SK-N-SH (cell line): ENCODE data around the gene WDR64. TPM values are rescaled to one million over a fixed set of nuclear protein-coding genes. Genes with fewer than 3 reads are reported as not detected.

Experiments
- CTCF ChIA-PET: fragments of 300-600, 350-600 bp; formaldehyde crosslinking; extraction: SDS; loops from one replicate; lab custom pipeline; 2021; lab: Yijun Ruan, JAX
- POLR2A ChIA-PET: fragments of 350-600 bp; sonication (Branson Sonifier 250); formaldehyde crosslinking; extraction: SDS; loops from one replicate; lab custom pipeline; 2020; ENCODE audit warnings: antibody characterized with exemption, inconsistent platforms; lab: Yijun Ruan, JAX
- DNase-seq: peaks from one replicate; pipeline ENCODE4 v3.0.0; 2012
- H2AFZ ChIP-seq: fragments of 200-600 bp; sonication (generic); 2 replicates; pipeline ENCODE4 v1.8.1; 2016; ENCODE audit warnings: antibody characterized with exemption, mild to moderate bottlenecking, low read depth
- H3F3A ChIP-seq: fragments of 200-600 bp; sonication (generic); replicated peaks from 2 replicates; pipeline ENCODE3; 2016; ENCODE audit warnings: antibody characterized with exemption, mild to moderate bottlenecking; ENCODE audit not compliant: insufficient read depth
- H3K27ac ChIP-seq, 2 experiments: fragments of 200-500 bp in 1 of 2; fragments of 200-600 bp in 1 of 2; sonication (Bioruptor generic) in 1 of 2; sonication (generic), shearing (Covaris generic) in 1 of 2; 2 replicates each; pipeline versions ENCODE4 v1.5.1 to v1.6.1; 2014 to 2016; ENCODE audit warnings: low read depth in 2 of 2, inconsistent platforms in 1 of 2, low read length in 1 of 2, mild to moderate bottlenecking in 1 of 2, mixed read lengths in 1 of 2
- H3K27me3 ChIP-seq: fragments of 200-600 bp; sonication (generic), shearing (Covaris generic); 2 replicates; pipeline ENCODE4 v1.6.1; 2016; ENCODE audit warnings: mixed run types; ENCODE audit not compliant: insufficient read depth
- H3K36me3 ChIP-seq, 2 experiments: fragments of 200-500 bp in 1 of 2; fragments of 200-600 bp in 1 of 2; sonication (Bioruptor generic) in 1 of 2; sonication (generic) in 1 of 2; replicated peaks in 1 of 2; 2 replicates each; pipeline versions ENCODE3 to v1.5.1; 2014 to 2016; ENCODE audit warnings: low read length in 1 of 2, mild to moderate bottlenecking in 1 of 2; ENCODE audit not compliant: insufficient read depth in 2 of 2, control insufficient read depth in 1 of 2
- H3K4me1 ChIP-seq, 2 experiments: fragments of 200-500 bp in 1 of 2; fragments of 200-600 bp in 1 of 2; sonication (Bioruptor generic) in 1 of 2; sonication (generic), shearing (Covaris generic) in 1 of 2; 2 replicates each; pipeline versions ENCODE4 v1.5.1 to v1.6.1; 2014 to 2016; ENCODE audit warnings: low read depth in 1 of 2, low read length in 1 of 2, mixed run types in 1 of 2; ENCODE audit not compliant: insufficient read depth in 2 of 2, control insufficient read depth in 1 of 2
- H3K4me2 ChIP-seq: fragments of 200-600 bp; sonication (generic), shearing (Covaris generic); 2 replicates; pipeline ENCODE4 v1.6.1; 2017; ENCODE audit warnings: mixed run types
- H3K4me3 ChIP-seq, 2 experiments: fragments of 200-500 bp in 1 of 2; fragments of 200-600 bp in 1 of 2; sonication (Bioruptor generic) in 1 of 2; sonication (generic), shearing (Covaris generic) in 1 of 2; 2 replicates each; pipeline versions ENCODE4 v1.5.1 to v1.8.1; 2014 to 2016; ENCODE audit warnings: low read depth in 2 of 2, inconsistent platforms in 1 of 2, low read length in 1 of 2, mild to moderate bottlenecking in 1 of 2, mixed read lengths in 1 of 2, moderate library complexity in 1 of 2
- H3K79me2 ChIP-seq: fragments of 200-600 bp; sonication (generic); 2 replicates; pipeline ENCODE4 v1.8.1; 2017; ENCODE audit warnings: mild to moderate bottlenecking; ENCODE audit not compliant: insufficient read depth
- H3K9ac ChIP-seq: fragments of 200-600 bp; sonication (generic); 2 replicates; pipeline ENCODE4 v1.6.1; 2017; ENCODE audit warnings: mixed run types
- H3K9me2 ChIP-seq: fragments of 200-600 bp; sonication (generic); 2 replicates; pipeline ENCODE4 v1.6.1; 2017; ENCODE audit warnings: mixed run types
- H3K9me3 ChIP-seq: fragments of 200-600 bp; sonication (generic); 2 replicates; pipeline ENCODE4 v1.6.1; 2017; ENCODE audit warnings: mixed run types, mild to moderate bottlenecking, moderate library complexity
- H4K20me1 ChIP-seq: fragments of 200-600 bp; sonication (generic); 2 replicates; pipeline ENCODE4 v1.6.1; 2017; ENCODE audit warnings: mild to moderate bottlenecking, mixed run types; ENCODE audit not compliant: insufficient read depth
- JUND ChIP-seq: IDR thresholded peaks from 2 replicates; pipeline ENCODE4 v1.4.0; 2012
- POLR2AphosphoS5 ChIP-seq: IDR thresholded peaks from 2 replicates; pipeline ENCODE4 v1.6.1; 2012; ENCODE audit warnings: low read depth, low read length
- RAD21 ChIP-seq: IDR thresholded peaks from 2 replicates; pipeline ENCODE4 v1.6.1; 2012; ENCODE audit warnings: mild to moderate bottlenecking, low read length
- RCOR1 ChIP-seq: fragments of 150-350 bp; IDR thresholded peaks from 2 replicates; pipeline ENCODE4 v1.6.1; 2017; ENCODE audit warnings: antibody characterized with exemption, low read length
- REST ChIP-seq: IDR thresholded peaks from 2 replicates; pipeline ENCODE4 v1.6.1; 2012; ENCODE audit warnings: mild to moderate bottlenecking, low read depth, low read length, moderate library complexity
- RXRA ChIP-seq: IDR thresholded peaks from 2 replicates; pipeline ENCODE4 v1.4.0; 2012; ENCODE audit warnings: low read depth, mild to moderate bottlenecking, borderline replicate concordance
- SMC3 ChIP-seq: IDR thresholded peaks from 2 replicates; pipeline ENCODE4 v1.6.1; 2012; ENCODE audit warnings: low read depth, low read length, improper control_type of control experiment
- TAF1 ChIP-seq: IDR thresholded peaks from 2 replicates; pipeline ENCODE4 v1.6.1; 2012; ENCODE audit warnings: low read depth, mild to moderate bottlenecking, low read length, moderate library complexity, borderline replicate concordance
- TEAD4 ChIP-seq: IDR thresholded peaks from 2 replicates; pipeline ENCODE4 v1.4.0; 2012; ENCODE audit warnings: mild to moderate bottlenecking, borderline replicate concordance; ENCODE audit not compliant: insufficient read depth
- WGBS: methylation state at CpG from one replicate; pipeline ENCODE4 v1.1.6; 2017; ENCODE audit warnings: low lambda C conversion rate; 5-methylcytosine and 5-hydroxymethylcytosine counted together
- polyA plus RNA-seq, 3 experiments: library from polyadenylated mRNA; depleted of rRNA; stranded (reverse); fragments of >200 nt; gene quantifications; 2 replicates each; pipeline ENCODE4 v1.2.3, GENCODE V29; 2012
- TF ChIP-seq, protein P1 (sequence below): fragments of 150-350 bp; IDR thresholded peaks from 2 replicates; pipeline ENCODE4 v1.6.1; 2017; ENCODE audit warnings: antibody characterized with exemption, low read length, low read depth, borderline replicate concordance
- TF ChIP-seq, protein P2 (sequence below): fragments of 200-600 bp; sonication (generic); IDR thresholded peaks from 2 replicates; pipeline ENCODE4 v1.6.1; 2017; ENCODE audit warnings: antibody characterized with exemption, mild to moderate bottlenecking, moderate library complexity

WDR64 gene
- polyA plus RNA-seq, 1 of the 3 experiments (the other 2 are of a cell fraction): not detected

DNA sequence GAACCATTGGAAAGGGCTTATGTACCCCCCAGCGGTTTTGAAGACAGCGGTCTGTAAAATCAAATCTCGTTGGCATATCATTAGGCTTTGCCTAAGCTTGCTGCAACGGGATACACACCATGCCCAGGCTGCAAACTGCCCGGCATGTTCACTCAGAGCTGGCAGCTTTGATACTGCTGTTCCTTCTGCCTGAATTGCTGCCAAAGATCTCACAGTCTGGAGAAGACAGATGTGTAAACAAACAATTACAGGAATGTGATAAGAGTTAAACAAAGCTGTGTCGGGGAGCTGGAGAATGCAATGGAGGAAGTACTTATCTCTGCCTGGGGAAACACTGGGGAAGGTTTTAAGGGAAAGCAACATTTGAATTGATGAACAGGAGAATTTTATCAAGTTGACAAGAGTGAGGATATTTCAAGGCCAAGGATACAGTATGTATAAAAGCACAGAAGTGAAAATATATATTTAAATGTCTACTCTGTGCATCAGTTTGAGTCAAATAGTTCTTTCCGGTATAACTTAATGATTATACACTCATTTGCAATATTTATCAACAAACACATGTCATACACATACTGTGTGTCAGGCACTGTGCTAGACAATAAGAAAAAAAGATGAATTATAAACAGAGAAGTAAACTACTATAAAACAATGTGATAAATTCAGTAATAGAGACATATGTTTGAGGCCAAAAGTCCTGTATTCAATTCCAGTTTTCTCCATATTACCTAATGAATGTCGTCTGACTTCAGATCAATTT, 41.8 kb upstream of the WDR64 start:
- ChIA-PET CTCF (interaction anchor here (0.6 to 3.4 kb wide), 45 partner anchors 8 to 878 kb away, joined by 3 to 41 read pairs (median 5); partner anchors contain the start of genes EXO1 and KMO), POLR2A (interaction anchor here (1.5 kb wide), 1 partner anchor 239 kb away, joined by 4 read pairs; no protein-coding TSS in a partner anchor)
- H2AFZ ChIP-seq: no peak overlapping the region
- H3K79me2 ChIP-seq: no peaks in the 10 kb centered on the region
- H3K4me2 ChIP-seq: no peak overlapping the region
- H3K4me1 ChIP-seq: peaks cover 6 to 18% of the 10 kb centered on the region in 2 experiments; a peak in 3 of 4 replicates
- H3K36me3 ChIP-seq: no peaks in the 10 kb centered on the region
- H3K9me2 ChIP-seq: no peaks in the 10 kb centered on the region
- DNase-seq: peak; percentile 8
- H3K9me3 ChIP-seq: no peaks in the 10 kb centered on the region
- H3K27ac ChIP-seq: no peak overlapping the region
- no peak overlapping the region for H3K4me3 ChIP-seq
- 52% methylated on average over 8 of the region's 8 CpGs for WGBS
- TF ChIP-seq, protein P1, sequence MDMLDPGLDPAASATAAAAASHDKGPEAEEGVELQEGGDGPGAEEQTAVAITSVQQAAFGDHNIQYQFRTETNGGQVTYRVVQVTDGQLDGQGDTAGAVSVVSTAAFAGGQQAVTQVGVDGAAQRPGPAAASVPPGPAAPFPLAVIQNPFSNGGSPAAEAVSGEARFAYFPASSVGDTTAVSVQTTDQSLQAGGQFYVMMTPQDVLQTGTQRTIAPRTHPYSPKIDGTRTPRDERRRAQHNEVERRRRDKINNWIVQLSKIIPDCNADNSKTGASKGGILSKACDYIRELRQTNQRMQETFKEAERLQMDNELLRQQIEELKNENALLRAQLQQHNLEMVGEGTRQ: no peak
- no peak for TF ChIP-seq RXRA
- TF ChIP-seq RCOR1: peak; percentile 45; the same call in 1 of the 2 replicates
- TF ChIP-seq, all 33 proteins: peak for 1
- no peaks in the 10 kb centered on the region for H3K27me3 ChIP-seq
- no peak overlapping the region for H3K9ac ChIP-seq
- no peaks in the 10 kb centered on the region for H4K20me1 ChIP-seq
- peaks cover 9% of the 10 kb centered on the region for H3F3A ChIP-seq

DNA sequence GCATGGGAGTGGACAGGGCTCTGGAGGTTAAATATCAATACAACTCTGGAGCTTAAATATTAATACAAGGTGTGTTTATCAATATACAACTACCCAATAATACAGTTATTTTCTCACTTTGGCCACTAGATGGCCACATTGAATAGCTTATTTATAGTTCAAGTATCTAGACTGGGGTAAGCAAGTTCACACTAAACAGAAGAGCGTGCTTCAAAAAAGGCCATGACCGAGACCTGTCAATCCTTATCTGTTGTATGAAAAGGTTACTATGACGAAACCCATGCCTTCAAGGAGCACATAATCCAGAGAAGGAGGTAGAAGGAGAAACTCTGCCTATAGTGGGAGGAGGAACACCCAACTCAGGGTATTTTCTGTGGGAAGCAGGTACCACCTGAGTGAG, 41.0 kb upstream of the WDR64 start:
- ChIA-PET CTCF (interaction anchor here (0.6 to 3.4 kb wide), 54 partner anchors 8 to 879 kb away, joined by 3 to 41 read pairs (median 4); partner anchors contain the start of genes EXO1 and KMO), POLR2A (interaction anchor here (0.7 to 1.5 kb wide), 2 partner anchors 238 to 243 kb away, joined by 3 to 4 read pairs; no protein-coding TSS in a partner anchor)
- H3K79me2 ChIP-seq: no peaks in the 10 kb centered on the region
- DNase-seq: peak; percentile 29
- H3K4me3 ChIP-seq: no peak overlapping the region
- H3K9ac ChIP-seq: no peak overlapping the region
- no peaks in the 10 kb centered on the region for H3K36me3 ChIP-seq
- no peak overlapping the region for H2AFZ ChIP-seq
- peaks cover 6 to 18% of the 10 kb centered on the region in 2 experiments; a peak in 3 of 4 replicates for H3K4me1 ChIP-seq
- no peaks in the 10 kb centered on the region for H3K9me3 ChIP-seq
- H3K27me3 ChIP-seq: no peaks in the 10 kb centered on the region
- no peak overlapping the region for H3K4me2 ChIP-seq
- H3K9me2 ChIP-seq: no peaks in the 10 kb centered on the region
- H4K20me1 ChIP-seq: no peaks in the 10 kb centered on the region
- no peak overlapping the region; a peak in 1 of 4 replicates for H3K27ac ChIP-seq
- H3F3A ChIP-seq: peaks cover 9% of the 10 kb centered on the region
- 33% methylated on average over 3 of the region's 3 CpGs for whole genome bisulfite sequencing
- TF ChIP-seq REST: no peak
- TF ChIP-seq, protein P2, sequence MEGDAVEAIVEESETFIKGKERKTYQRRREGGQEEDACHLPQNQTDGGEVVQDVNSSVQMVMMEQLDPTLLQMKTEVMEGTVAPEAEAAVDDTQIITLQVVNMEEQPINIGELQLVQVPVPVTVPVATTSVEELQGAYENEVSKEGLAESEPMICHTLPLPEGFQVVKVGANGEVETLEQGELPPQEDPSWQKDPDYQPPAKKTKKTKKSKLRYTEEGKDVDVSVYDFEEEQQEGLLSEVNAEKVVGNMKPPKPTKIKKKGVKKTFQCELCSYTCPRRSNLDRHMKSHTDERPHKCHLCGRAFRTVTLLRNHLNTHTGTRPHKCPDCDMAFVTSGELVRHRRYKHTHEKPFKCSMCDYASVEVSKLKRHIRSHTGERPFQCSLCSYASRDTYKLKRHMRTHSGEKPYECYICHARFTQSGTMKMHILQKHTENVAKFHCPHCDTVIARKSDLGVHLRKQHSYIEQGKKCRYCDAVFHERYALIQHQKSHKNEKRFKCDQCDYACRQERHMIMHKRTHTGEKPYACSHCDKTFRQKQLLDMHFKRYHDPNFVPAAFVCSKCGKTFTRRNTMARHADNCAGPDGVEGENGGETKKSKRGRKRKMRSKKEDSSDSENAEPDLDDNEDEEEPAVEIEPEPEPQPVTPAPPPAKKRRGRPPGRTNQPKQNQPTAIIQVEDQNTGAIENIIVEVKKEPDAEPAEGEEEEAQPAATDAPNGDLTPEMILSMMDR: peak; percentile 76
- TF ChIP-seq RAD21: peak; percentile 83
- TF ChIP-seq TEAD4: no peak
- TF ChIP-seq RXRA: no peak
- TF ChIP-seq SMC3: peak; percentile 48
- no peak for TF ChIP-seq TAF1
- TF ChIP-seq POLR2AphosphoS5: no peak
- no peak for TF ChIP-seq JUND
- TF ChIP-seq, all 33 proteins: peak for 3
